ENCODE results near the gene ZNF107. TPM values are rescaled to one million over a fixed set of nuclear protein-coding genes. Genes with fewer than 3 reads are reported as not detected.

ZNF107 gene
- total and polyA plus RNA-seq, 2 donors (not counting 1 experiment from before 2014, with no cell fraction given), result 22.0 to 70.7 TPM

DNA sequence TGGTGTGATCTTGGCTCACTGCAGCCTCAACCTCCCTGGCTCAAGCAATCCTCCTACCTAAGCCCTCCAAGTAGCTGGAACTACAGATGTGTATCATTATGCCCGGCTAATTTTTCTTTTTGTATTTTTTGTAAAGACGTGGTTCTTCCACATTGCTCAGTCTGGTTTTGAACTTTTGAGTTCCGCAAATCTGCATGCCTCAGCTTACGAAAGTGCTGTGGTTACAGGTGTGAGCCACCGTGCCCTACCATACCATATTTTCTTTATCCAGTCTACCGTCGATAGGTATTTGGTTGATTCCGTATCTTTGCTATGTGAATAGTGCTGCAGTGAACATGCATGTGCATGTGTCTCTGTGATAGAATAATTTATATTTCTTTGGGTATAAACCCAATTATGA is 6.5 kb downstream of the ZNF107 start:
- DNase-seq (no peak), ATAC-seq (ENCODE audit: low read depth) (peak; percentile 24)
- Histone ChIP-seq H3K27ac (ENCODE audit: low read length in 2 of 2) (peak overlapping the region in 1 of 2 donors; percentile 18), H3K36me3 (replicated peaks in 1 of 2; ENCODE audit: control extremely low read depth in 1 of 2, control insufficient read depth in 1 of 2, extremely low read depth in 1 of 2, insufficient read depth in 2 of 2, low read length in 1 of 2) (peaks cover 5 to 25% of the 10 kb centered on the region in 2 experiments), H3K4me3 (ENCODE audit: control extremely low read depth in 1 of 5, extremely low read depth in 1 of 5, insufficient read depth in 1 of 5, low read depth in 2 of 5, low read length in 4 of 5) (peak overlapping the region in 1 of 5 experiments; percentile 25), H3K4me1 (ENCODE audit: control insufficient read depth in 2 of 2, insufficient read depth in 2 of 2, low read length in 2 of 2) (peaks cover 19 to 65% of the 10 kb centered on the region in 2 donors), H4K20me1 (ENCODE audit: control insufficient read depth, insufficient read depth, low read length, poor library complexity, severe bottlenecking) (peaks cover 17% of the 10 kb centered on the region), H2AFZ (ENCODE audit: insufficient read depth, low read depth, low read length, poor library complexity, severe bottlenecking) (no peak overlapping the region), H3K9ac (ENCODE audit: low read length) (no peak overlapping the region), H3K9me3 (ENCODE audit: control extremely low read depth in 1 of 3, control insufficient read depth in 2 of 3, insufficient read depth in 1 of 3, low read length in 2 of 3) (peaks cover 0 to 6% (median 3%) of the 10 kb centered on the region in 3 donors), H3K4me2 (replicated peaks; ENCODE audit: low read depth, low read length, poor library complexity, severe bottlenecking) (peak overlapping the region; percentile 37), H3K79me2 (ENCODE audit: control insufficient read depth, insufficient read depth, low read length) (peaks cover 98% of the 10 kb centered on the region), H3K27me3 (replicated peaks in 1 of 4; ENCODE audit: control extremely low read depth in 1 of 4, control insufficient read depth in 3 of 4, insufficient read depth in 4 of 4, low read length in 3 of 4) (no peaks in the 10 kb centered on the region)
- intact Hi-C loops (cut with micrococcal nuclease), result no loop called here
- WGBS (ENCODE audit: insufficient coverage), result 48% methylated on average over 3 of the region's 8 CpGs
- H3K4me1 Mint-ChIP-seq, result peaks cover 83% of the 10 kb centered on the region
- peak overlapping the region; percentile 77 for H3K27ac Mint-ChIP-seq
- ChIA-PET CTCF (interaction anchor here (1.4 kb wide), 1 partner anchor 10 kb away, joined by 3 read pairs; no protein-coding TSS in a partner anchor), POLR2A (no interaction called here)
- H3K9me3 Mint-ChIP-seq (ENCODE audit: insufficient read depth), result no peaks in the 10 kb centered on the region
- no peaks in the 10 kb centered on the region for H3K27me3 Mint-ChIP-seq
- no peak for TF ChIP-seq EZH2 (IDR thresholded peaks at IDR 0.05; ENCODE audit: borderline replicate concordance, insufficient read depth, low read depth, low read length, poor library complexity, severe bottlenecking)
- TF ChIP-seq, protein P1, sequence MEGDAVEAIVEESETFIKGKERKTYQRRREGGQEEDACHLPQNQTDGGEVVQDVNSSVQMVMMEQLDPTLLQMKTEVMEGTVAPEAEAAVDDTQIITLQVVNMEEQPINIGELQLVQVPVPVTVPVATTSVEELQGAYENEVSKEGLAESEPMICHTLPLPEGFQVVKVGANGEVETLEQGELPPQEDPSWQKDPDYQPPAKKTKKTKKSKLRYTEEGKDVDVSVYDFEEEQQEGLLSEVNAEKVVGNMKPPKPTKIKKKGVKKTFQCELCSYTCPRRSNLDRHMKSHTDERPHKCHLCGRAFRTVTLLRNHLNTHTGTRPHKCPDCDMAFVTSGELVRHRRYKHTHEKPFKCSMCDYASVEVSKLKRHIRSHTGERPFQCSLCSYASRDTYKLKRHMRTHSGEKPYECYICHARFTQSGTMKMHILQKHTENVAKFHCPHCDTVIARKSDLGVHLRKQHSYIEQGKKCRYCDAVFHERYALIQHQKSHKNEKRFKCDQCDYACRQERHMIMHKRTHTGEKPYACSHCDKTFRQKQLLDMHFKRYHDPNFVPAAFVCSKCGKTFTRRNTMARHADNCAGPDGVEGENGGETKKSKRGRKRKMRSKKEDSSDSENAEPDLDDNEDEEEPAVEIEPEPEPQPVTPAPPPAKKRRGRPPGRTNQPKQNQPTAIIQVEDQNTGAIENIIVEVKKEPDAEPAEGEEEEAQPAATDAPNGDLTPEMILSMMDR (IDR thresholded peaks at IDR 0.05), result no peak
- peak overlapping the region; percentile 71 for H3K4me3 Mint-ChIP-seq

DNA sequence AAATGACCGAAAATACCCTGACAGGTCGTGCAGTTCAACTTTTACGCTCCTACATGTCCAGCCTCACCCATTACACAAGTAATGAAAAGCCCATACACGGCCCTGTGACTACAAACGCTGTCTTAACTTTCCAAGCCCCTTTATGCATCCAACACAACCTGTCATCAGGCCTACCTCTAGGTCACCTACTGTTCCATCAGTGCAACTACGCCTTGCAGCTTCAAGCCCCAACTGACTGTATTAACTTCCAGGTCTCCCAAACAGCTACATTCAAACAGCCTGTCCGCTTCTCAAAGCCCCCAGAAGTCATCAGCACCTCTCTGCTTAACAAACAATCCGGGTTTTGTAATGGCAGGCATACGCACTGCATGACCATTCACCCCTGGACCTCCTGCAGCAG is 19.2 kb downstream of the ZNF107 start:
- peaks cover 3 to 45% (median 3%) of the 10 kb centered on the region in 3 donors for H3K9me3 ChIP-seq (ENCODE audit: control extremely low read depth in 1 of 3, control insufficient read depth in 2 of 3, insufficient read depth in 1 of 3, low read length in 2 of 3)
- WGBS (ENCODE audit: insufficient coverage), result 96% methylated on average over 9 of the region's 9 CpGs
- POLR2A ChIA-PET, result no interaction called here

More for the DNA sequence above, 19.2 kb downstream of the ZNF107 start:
- ATAC-seq (ENCODE audit: low read depth), result no peak
- TF ChIP-seq, protein P1 (IDR thresholded peaks at IDR 0.05), result no peak
- TF ChIP-seq EZH2 (IDR thresholded peaks at IDR 0.05; ENCODE audit: borderline replicate concordance, insufficient read depth, low read depth, low read length, poor library complexity, severe bottlenecking), result no peak
- intact Hi-C loops (cut with micrococcal nuclease), result no loop called here
- peaks cover 11 to 48% of the 10 kb centered on the region in 2 donors for H3K4me1 ChIP-seq (ENCODE audit: control insufficient read depth in 2 of 2, insufficient read depth in 2 of 2, low read length in 2 of 2)
- H3K27me3 ChIP-seq (replicated peaks in 1 of 4; ENCODE audit: control extremely low read depth in 1 of 4, control insufficient read depth in 3 of 4, insufficient read depth in 4 of 4, low read length in 3 of 4), result no peaks in the 10 kb centered on the region
- H3K27ac ChIP-seq (ENCODE audit: low read length in 2 of 2), result peak overlapping the region in 1 of 2 donors; percentile 85
- Mint-ChIP-seq H3K4me3 (peak overlapping the region; percentile 5), H3K27ac (no peak overlapping the region), H3K27me3 (no peaks in the 10 kb centered on the region), H3K9me3 (ENCODE audit: insufficient read depth) (peaks cover 14% of the 10 kb centered on the region), H3K4me1 (peaks cover 56% of the 10 kb centered on the region)
- peaks cover 82% of the 10 kb centered on the region for H3K79me2 ChIP-seq (ENCODE audit: control insufficient read depth, insufficient read depth, low read length)
- no peak overlapping the region for H2AFZ ChIP-seq (ENCODE audit: insufficient read depth, low read depth, low read length, poor library complexity, severe bottlenecking)
- CTCF ChIA-PET, result interaction anchor here (1.2 to 1.5 kb wide), 2 partner anchors 10 to 18 kb away, joined by 3 to 5 read pairs; no protein-coding TSS in a partner anchor
- H3K36me3 ChIP-seq (replicated peaks in 1 of 2; ENCODE audit: control extremely low read depth in 1 of 2, control insufficient read depth in 1 of 2, extremely low read depth in 1 of 2, insufficient read depth in 2 of 2, low read length in 1 of 2), result peaks cover 4 to 70% of the 10 kb centered on the region in 2 experiments
- H3K9ac ChIP-seq (ENCODE audit: low read length), result no peak overlapping the region
- no peak for DNase-seq
- no peak overlapping the region for H3K4me3 ChIP-seq (ENCODE audit: control extremely low read depth in 1 of 5, extremely low read depth in 1 of 5, insufficient read depth in 1 of 5, low read depth in 2 of 5, low read length in 4 of 5)
- H4K20me1 ChIP-seq (ENCODE audit: control insufficient read depth, insufficient read depth, low read length, poor library complexity, severe bottlenecking), result peaks cover 26% of the 10 kb centered on the region
- H3K4me2 ChIP-seq (replicated peaks; ENCODE audit: low read depth, low read length, poor library complexity, severe bottlenecking), result no peak overlapping the region

Data from B cell (primary cell).